Mesendoderm (in vitro differentiated cells): Measurements from ENCODE around the gene EPHA2.

Source experiments
- DNase-seq: peaks from one replicate; pipeline ENCODE4 v3.0.0; 2013
- H2AK5ac ChIP-seq: 2 replicates; pipeline ENCODE4 v1.6.1; 2013; ENCODE audit warnings: low read length, inconsistent platforms
- H2BK120ac ChIP-seq: 2 replicates; pipeline ENCODE4 v1.6.1; 2013; ENCODE audit warnings: low read depth, mild to moderate bottlenecking, low read length, moderate library complexity, mixed read lengths
- H2BK15ac ChIP-seq: replicated peaks from 2 replicates; pipeline ENCODE4 v1.6.1; 2013; ENCODE audit warnings: low read depth, mild to moderate bottlenecking, moderate library complexity
- H2BK5ac ChIP-seq: 2 replicates; pipeline ENCODE4 v1.6.1; 2013; ENCODE audit warnings: low read length, inconsistent platforms
- H3K18ac ChIP-seq: 2 replicates; pipeline ENCODE4 v1.6.1; 2013; ENCODE audit warnings: mild to moderate bottlenecking, low read length, mixed read lengths
- H3K23ac ChIP-seq: one replicate; pipeline ENCODE4 v1.6.1; 2013; ENCODE audit warnings: low read length
- H3K27ac ChIP-seq: 2 replicates; pipeline ENCODE4 v1.5.1; 2013; ENCODE audit warnings: low read depth, mild to moderate bottlenecking, inconsistent platforms, low read length, moderate library complexity
- H3K27me3 ChIP-seq: 2 replicates; pipeline ENCODE4 v1.6.1; 2013; ENCODE audit warnings: low read length, control low read depth, mild to moderate bottlenecking, inconsistent platforms; ENCODE audit not compliant: insufficient read depth, poor library complexity
- H3K36me3 ChIP-seq: 2 replicates; pipeline ENCODE4 v1.6.1; 2013; ENCODE audit warnings: low read length, inconsistent platforms; ENCODE audit not compliant: control insufficient read depth, insufficient read depth
- H3K4ac ChIP-seq: one replicate; pipeline ENCODE4 v1.6.1; 2013; ENCODE audit warnings: low read depth, mild to moderate bottlenecking, low read length, moderate library complexity
- H3K4me1 ChIP-seq: 2 replicates; pipeline ENCODE4 v1.6.1; 2013; ENCODE audit warnings: low read depth, low read length, inconsistent platforms; ENCODE audit not compliant: control insufficient read depth
- H3K4me2 ChIP-seq: 2 replicates; pipeline ENCODE4 v1.6.1; 2013; ENCODE audit warnings: low read length
- H3K4me3 ChIP-seq: 2 replicates; pipeline ENCODE4 v1.5.1; 2013; ENCODE audit warnings: mild to moderate bottlenecking, low read length
- H3K56ac ChIP-seq: one replicate; pipeline ENCODE4 v1.6.1; 2013; ENCODE audit warnings: low read length
- H3K79me1 ChIP-seq: 2 replicates; pipeline ENCODE4 v1.6.1; 2013; ENCODE audit warnings: low read length, inconsistent platforms
- H3K79me2 ChIP-seq: 2 replicates; pipeline ENCODE4 v1.6.1; 2013; ENCODE audit warnings: mild to moderate bottlenecking, low read length; ENCODE audit not compliant: control insufficient read depth, insufficient read depth
- H3K9ac ChIP-seq: 2 replicates; pipeline ENCODE4 v1.6.1; 2013; ENCODE audit warnings: low read length, inconsistent platforms
- H4K5ac ChIP-seq: one replicate; pipeline ENCODE4 v1.6.1; 2013; ENCODE audit warnings: low read length
- H4K8ac ChIP-seq: one replicate; pipeline ENCODE4 v1.6.1; 2013; ENCODE audit warnings: low read depth, mild to moderate bottlenecking, control low read depth, low read length, moderate library complexity
- WGBS: extraction: QIAGEN DNeasy Blood & Tissue Kit; methylation state at CpG from one replicate; pipeline ENCODE4 v1.1.7; 2013; ENCODE audit warnings: low lambda C conversion rate, missing lambda C conversion rate; ENCODE audit not compliant: insufficient coverage; ENCODE audit errors: extremely low coverage; 5-methylcytosine and 5-hydroxymethylcytosine counted together

Gene EPHA2

DNA sequence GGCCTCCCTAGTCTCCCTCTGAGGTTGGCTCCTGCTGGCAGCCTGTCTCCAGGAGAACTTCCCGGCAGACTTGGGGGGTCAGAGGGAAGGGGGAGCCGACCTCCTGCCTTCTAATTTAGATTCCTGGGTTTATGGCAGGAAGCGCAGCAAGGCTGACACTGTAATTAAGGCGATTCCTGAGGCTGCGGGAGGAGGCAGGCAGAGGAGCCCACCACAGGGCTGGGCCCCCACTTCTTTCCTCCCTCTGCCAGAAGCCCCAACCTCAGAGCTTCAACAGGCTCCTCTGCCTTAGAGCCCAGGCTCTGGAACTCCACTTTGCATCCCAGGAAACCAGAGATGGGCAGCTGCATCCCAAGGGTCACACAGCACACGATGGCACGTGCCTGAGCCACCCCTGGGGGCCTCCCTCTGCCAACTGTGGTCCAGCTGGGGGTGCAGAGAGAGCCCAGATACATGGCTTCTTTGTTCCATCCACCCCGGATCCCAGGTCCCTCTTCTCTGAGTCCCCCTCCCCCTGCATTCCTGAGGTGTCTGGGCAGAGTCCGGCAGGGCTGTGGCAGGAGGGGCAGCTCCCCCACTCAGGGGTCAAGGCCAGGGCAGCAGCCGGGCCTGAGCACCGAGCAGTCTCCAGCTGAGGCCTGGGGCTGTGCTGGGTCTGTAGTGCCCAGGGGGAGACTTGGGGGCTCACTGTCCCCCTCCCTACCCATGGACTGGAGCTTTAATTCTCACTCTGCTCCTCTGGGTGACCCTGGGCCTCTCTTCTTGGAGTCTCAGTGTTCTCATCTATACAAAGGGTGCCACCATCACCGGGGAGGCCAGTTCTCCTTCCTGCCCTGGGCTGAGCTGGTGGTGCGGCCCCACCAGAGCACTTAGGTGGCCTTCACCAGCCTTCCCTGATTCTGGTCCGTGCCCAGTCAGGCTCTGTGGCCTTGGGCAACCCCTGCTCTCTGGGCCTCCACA, 43.0 kb downstream of the EPHA2 start:
- H3K27ac ChIP-seq, result peak overlapping the region; percentile 9
- H3K4me2 ChIP-seq, result no peak overlapping the region
- H3K79me1 ChIP-seq, result no peaks in the 10 kb centered on the region
- no peak overlapping the region for H3K9ac ChIP-seq
- peak overlapping the region; percentile 58 for H2BK5ac ChIP-seq
- H3K27me3 ChIP-seq, result no peaks in the 10 kb centered on the region
- peak overlapping the region; percentile 32 for H2AK5ac ChIP-seq
- no peak overlapping the region for H4K5ac ChIP-seq
- H3K4me3 ChIP-seq, result no peak overlapping the region
- WGBS, result no CpG with 5 or more reads among the region's 14 CpGs
- H3K4me1 ChIP-seq, result peaks cover 22% of the 10 kb centered on the region
- H3K36me3 ChIP-seq, result no peaks in the 10 kb centered on the region
- H4K8ac ChIP-seq, result no peak overlapping the region
- H3K56ac ChIP-seq, result peak overlapping the region; percentile 35
- H3K4ac ChIP-seq, result peak overlapping the region; percentile 56
- H3K79me2 ChIP-seq, result no peaks in the 10 kb centered on the region
- no peak overlapping the region for H2BK15ac ChIP-seq
- H2BK120ac ChIP-seq, result peak overlapping the region; percentile 28
- peak overlapping the region; percentile 45 for H3K18ac ChIP-seq
- no peak overlapping the region for H3K23ac ChIP-seq
- DNase-seq, result peak; percentile 74

DNA sequence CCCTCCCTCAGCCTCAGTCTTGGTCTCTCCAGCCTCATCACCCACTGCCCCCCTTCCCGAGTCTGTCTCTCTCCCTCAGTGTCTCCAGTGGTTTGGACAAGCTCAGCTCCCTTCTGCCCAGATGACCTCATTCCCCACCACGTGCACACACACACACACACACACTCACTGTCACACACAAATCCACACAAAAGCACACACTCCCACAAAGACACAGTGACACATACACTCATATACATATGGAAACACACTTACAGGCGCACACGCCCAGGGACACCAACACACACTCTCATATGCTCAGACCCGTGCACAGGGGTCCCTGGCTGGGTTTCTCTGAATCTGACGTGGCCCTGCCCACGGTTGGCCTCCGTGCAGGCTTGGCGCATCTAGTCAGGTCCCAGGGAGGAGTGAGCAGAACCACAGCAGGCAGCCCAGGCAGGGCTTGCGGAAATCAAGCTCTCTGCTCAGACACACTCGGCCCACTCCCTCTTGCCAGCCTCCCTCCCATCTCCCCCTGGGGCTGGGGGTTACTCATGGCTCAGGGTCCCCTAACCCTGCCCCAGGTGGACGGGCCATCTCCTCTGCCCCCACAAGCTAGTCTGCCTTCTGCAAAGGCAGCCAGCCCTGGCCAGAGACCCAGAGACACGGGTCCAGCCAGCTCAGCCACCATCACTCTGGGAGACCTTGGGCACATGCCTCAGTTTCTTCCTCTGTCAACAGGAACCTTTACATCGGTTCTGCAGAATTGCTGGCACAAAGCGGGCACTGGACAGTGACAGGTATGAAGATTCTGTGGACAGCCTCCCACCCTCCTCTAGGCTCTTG, 43.9 kb downstream of the EPHA2 start:
- no peak overlapping the region for H3K4me2 ChIP-seq
- no peak overlapping the region for H4K8ac ChIP-seq
- no peak overlapping the region for H2BK120ac ChIP-seq
- H3K27me3 ChIP-seq, result no peaks in the 10 kb centered on the region
- H3K27ac ChIP-seq, result no peak overlapping the region
- no peak overlapping the region for H3K18ac ChIP-seq
- no peak overlapping the region for H2BK15ac ChIP-seq
- peak overlapping the region; percentile 26 for H3K56ac ChIP-seq
- H3K4me3 ChIP-seq, result no peak overlapping the region
- peak overlapping the region; percentile 48 for H3K4ac ChIP-seq
- H3K79me2 ChIP-seq, result no peaks in the 10 kb centered on the region
- H2BK5ac ChIP-seq, result peak overlapping the region; percentile 2
- WGBS, result no CpG with 5 or more reads among the region's 15 CpGs
- no peak overlapping the region for H3K23ac ChIP-seq
- no peaks in the 10 kb centered on the region for H3K36me3 ChIP-seq
- peaks cover 22% of the 10 kb centered on the region for H3K4me1 ChIP-seq
- peak overlapping the region; percentile 61 for H2AK5ac ChIP-seq
- no peak overlapping the region for H4K5ac ChIP-seq
- peak overlapping the region; percentile 19 for H3K9ac ChIP-seq
- H3K79me1 ChIP-seq, result no peaks in the 10 kb centered on the region
- DNase-seq, result no peak

- Histone ChIP-seq H3K27me3 (no peaks in the 10 kb centered on the region), H3K4me1 (peaks cover 15% of the 10 kb centered on the region), H3K9ac (no peak overlapping the region), H3K23ac (no peak overlapping the region), H2BK5ac (no peak overlapping the region), H3K4me3 (no peak overlapping the region), H4K8ac (no peak overlapping the region), H3K4me2 (no peak overlapping the region), H2AK5ac (peak overlapping the region; percentile 46), H3K56ac (peak overlapping the region; percentile 36), H2BK120ac (peak overlapping the region; percentile 49), H2BK15ac (no peak overlapping the region), H3K36me3 (no peaks in the 10 kb centered on the region), H3K79me1 (no peaks in the 10 kb centered on the region), H4K5ac (no peak overlapping the region), H3K18ac (peak overlapping the region; percentile 41), H3K4ac (no peak overlapping the region), H3K79me2 (no peaks in the 10 kb centered on the region), H3K27ac (no peak overlapping the region)
- no CpG with 5 or more reads among the region's 7 CpGs for WGBS
- DNase-seq, result no peak
These were observed 45.0 kb downstream of the EPHA2 start for GRCh38 chr1:16110884-16111283.

DNA sequence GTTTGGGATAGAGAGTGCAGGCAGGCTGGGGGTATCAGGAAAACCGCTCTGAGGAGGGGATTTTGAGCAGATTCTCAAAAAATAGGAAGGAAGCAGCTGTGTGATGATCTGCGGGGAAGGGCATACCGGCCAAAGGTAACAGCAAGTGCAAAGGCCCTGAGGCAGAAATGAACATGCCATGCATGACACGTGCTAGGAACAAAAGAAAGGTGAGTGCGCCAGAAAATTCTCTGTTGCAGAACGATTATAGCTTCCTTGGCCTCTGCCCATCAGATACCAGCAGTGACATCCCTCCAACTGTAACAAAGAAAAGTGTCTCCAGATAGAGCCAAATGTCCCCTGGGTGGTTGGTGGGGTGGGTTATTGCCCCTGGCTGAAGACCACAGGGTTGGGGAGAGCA, 45.4 kb downstream of the EPHA2 start:
- Histone ChIP-seq H2BK15ac (no peak overlapping the region), H3K79me2 (no peaks in the 10 kb centered on the region), H3K4me3 (no peak overlapping the region), H3K4ac (no peak overlapping the region), H3K4me2 (no peak overlapping the region), H2BK120ac (no peak overlapping the region), H3K4me1 (peaks cover 14% of the 10 kb centered on the region), H3K79me1 (no peaks in the 10 kb centered on the region), H4K8ac (no peak overlapping the region), H3K27me3 (no peaks in the 10 kb centered on the region), H3K36me3 (no peaks in the 10 kb centered on the region), H2BK5ac (no peak overlapping the region), H3K18ac (no peak overlapping the region), H3K27ac (no peak overlapping the region), H4K5ac (no peak overlapping the region), H3K9ac (no peak overlapping the region), H3K56ac (peak overlapping the region; percentile 28), H2AK5ac (peak overlapping the region; percentile 46), H3K23ac (no peak overlapping the region)
- DNase-seq, result no peak
- no CpG with 5 or more reads among the region's 6 CpGs for WGBS

DNA sequence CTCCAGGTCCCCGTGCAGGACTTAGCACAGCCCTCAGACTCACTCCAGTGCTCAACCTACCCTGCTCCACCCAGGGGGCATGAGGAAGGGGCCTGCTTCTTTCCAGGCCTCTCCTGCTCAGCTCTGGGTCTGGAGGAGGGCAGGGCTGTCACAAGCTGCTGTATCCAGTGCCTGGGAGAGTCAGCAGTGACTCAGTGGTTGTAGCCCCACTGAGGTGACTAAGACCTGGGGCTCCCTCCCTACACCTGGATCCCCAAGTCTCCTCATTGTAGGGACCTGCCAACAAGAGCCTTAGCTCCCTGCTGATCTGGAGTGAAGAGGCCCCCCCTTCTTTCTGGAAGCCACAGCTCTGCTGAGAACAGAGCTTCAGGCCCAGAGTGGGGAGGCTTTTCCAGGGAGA, 46.3 kb downstream of the EPHA2 start:
- Histone ChIP-seq H2BK15ac (no peak overlapping the region), H3K27ac (no peak overlapping the region), H3K79me1 (no peaks in the 10 kb centered on the region), H4K8ac (no peak overlapping the region), H3K36me3 (no peaks in the 10 kb centered on the region), H3K9ac (no peak overlapping the region), H2AK5ac (no peak overlapping the region), H3K4me1 (peaks cover 9% of the 10 kb centered on the region), H3K23ac (no peak overlapping the region), H3K27me3 (no peaks in the 10 kb centered on the region), H2BK120ac (no peak overlapping the region), H3K4me3 (no peak overlapping the region), H3K18ac (no peak overlapping the region), H3K79me2 (no peaks in the 10 kb centered on the region), H3K4ac (peak overlapping the region; percentile 6), H3K4me2 (no peak overlapping the region), H2BK5ac (no peak overlapping the region), H3K56ac (no peak overlapping the region), H4K5ac (no peak overlapping the region)
- no peak for DNase-seq
- no CpG with 5 or more reads among the region's 1 CpG for WGBS
